ENCODE measurements around the gene CLPSL2. TPM values are rescaled to one million over a fixed set of nuclear protein-coding genes. Genes with fewer than 3 reads are reported as not detected.

Gene CLPSL2
- total RNA-seq, 1 experiment from 2014 or later, result 1.7 TPM

DNA sequence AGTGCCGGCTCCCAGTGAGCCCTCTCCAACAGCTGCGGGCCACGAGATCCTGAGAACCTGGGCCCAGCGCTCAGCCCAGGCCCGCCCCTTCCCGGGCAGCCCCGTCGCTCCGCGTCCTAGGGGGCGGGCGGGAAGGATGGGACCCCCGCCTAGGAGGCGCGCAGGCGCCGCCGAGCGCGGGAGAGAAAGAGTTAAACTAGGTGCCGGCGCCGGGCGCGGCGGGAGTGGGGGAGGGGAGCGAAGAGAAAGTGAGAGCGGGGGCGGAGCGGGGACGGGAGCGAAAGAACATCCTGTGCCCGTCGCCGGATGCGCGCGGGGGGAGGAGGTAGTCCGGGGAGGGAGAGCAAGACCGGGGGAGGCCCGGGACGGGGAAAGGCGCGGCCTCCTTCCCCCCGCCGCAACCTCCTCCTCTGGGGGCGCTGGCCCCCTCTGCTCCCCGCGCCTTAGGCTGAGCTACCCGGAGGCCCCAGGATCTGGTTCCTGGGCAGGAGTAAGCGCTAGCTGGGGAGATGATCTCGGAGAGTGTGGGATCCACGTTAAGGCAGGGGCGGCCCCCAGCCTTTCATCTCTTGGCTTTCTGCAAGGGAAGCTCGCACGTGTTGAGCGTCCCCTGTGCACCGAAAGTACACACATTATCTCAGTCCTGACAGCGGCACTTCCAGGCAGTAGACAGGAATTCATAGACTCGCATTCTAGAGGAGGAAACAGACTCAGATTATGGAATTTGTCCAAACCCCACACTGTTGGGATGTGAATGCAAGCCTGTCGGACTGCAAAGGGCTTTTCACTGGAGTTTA lies 44.5 kb upstream of the CLPSL2 start:
- Histone ChIP-seq H3K4me1 (ENCODE audit: control insufficient read depth in 1 of 2, insufficient read depth in 2 of 2, low read length in 2 of 2) (peaks cover 54 to 67% of the 10 kb centered on the region in 2 experiments), H3K79me2 (ENCODE audit: insufficient read depth, low read length) (no peaks in the 10 kb centered on the region), H3K4me3 (replicated peaks in 1 of 2; ENCODE audit: low read depth in 1 of 2, low read length in 2 of 2) (peak overlapping the region; percentile 54 to 67), H3K27ac (ENCODE audit: low read depth, low read length) (peak overlapping the region; percentile 95), H3K36me3 (ENCODE audit: control insufficient read depth in 1 of 2, insufficient read depth in 2 of 2, low read length in 2 of 2) (no peaks in the 10 kb centered on the region), H3K9ac (ENCODE audit: low read length) (peak overlapping the region; percentile 74), H4K20me1 (ENCODE audit: insufficient read depth) (no peaks in the 10 kb centered on the region), H3K4me2 (ENCODE audit: low read length) (peak overlapping the region; percentile 93), H2AFZ (ENCODE audit: low read depth, low read length, poor library complexity, severe bottlenecking) (peak overlapping the region; percentile 70), H3K27me3 (ENCODE audit: insufficient read depth, low read length) (no peaks in the 10 kb centered on the region), H3K9me2 (ENCODE audit: insufficient read depth) (no peaks in the 10 kb centered on the region), H3K9me3 (ENCODE audit: control insufficient read depth in 1 of 2, insufficient read depth in 1 of 2, low read depth in 1 of 2, low read length in 2 of 2) (no peaks in the 10 kb centered on the region)
- ATAC-seq (peak; percentile 56), DNase-seq (ENCODE audit: low read depth, low spot score) (no peak)
- TF ChIP-seq, protein P1, sequence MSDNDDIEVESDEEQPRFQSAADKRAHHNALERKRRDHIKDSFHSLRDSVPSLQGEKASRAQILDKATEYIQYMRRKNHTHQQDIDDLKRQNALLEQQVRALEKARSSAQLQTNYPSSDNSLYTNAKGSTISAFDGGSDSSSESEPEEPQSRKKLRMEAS (IDR thresholded peaks at IDR 0.05), result no peak
- TF ChIP-seq, protein P2, sequence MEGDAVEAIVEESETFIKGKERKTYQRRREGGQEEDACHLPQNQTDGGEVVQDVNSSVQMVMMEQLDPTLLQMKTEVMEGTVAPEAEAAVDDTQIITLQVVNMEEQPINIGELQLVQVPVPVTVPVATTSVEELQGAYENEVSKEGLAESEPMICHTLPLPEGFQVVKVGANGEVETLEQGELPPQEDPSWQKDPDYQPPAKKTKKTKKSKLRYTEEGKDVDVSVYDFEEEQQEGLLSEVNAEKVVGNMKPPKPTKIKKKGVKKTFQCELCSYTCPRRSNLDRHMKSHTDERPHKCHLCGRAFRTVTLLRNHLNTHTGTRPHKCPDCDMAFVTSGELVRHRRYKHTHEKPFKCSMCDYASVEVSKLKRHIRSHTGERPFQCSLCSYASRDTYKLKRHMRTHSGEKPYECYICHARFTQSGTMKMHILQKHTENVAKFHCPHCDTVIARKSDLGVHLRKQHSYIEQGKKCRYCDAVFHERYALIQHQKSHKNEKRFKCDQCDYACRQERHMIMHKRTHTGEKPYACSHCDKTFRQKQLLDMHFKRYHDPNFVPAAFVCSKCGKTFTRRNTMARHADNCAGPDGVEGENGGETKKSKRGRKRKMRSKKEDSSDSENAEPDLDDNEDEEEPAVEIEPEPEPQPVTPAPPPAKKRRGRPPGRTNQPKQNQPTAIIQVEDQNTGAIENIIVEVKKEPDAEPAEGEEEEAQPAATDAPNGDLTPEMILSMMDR (IDR thresholded peaks at IDR 0.05 in 2 of 3, conservative IDR thresholded peaks at IDR 0.05 in 1 of 3; ENCODE audit: borderline replicate concordance in 1 of 3, insufficient read depth in 1 of 3, low read depth in 2 of 3, low read length in 2 of 3), result no peak
- TF ChIP-seq TCF7L2 (IDR thresholded peaks at IDR 0.05; ENCODE audit: borderline replicate concordance, extremely low read depth, insufficient read depth, insufficient read length), result peak; percentile 97
- no peak for TF ChIP-seq EZH2phosphoT487 (IDR thresholded peaks at IDR 0.05; ENCODE audit: borderline replicate concordance)
- no peak for TF ChIP-seq CEBPB (IDR thresholded peaks at IDR 0.05; ENCODE audit: low read depth)
- TF ChIP-seq CBX3 (IDR thresholded peaks at IDR 0.05; ENCODE audit: low read depth), result no peak
- TF ChIP-seq, protein P3, sequence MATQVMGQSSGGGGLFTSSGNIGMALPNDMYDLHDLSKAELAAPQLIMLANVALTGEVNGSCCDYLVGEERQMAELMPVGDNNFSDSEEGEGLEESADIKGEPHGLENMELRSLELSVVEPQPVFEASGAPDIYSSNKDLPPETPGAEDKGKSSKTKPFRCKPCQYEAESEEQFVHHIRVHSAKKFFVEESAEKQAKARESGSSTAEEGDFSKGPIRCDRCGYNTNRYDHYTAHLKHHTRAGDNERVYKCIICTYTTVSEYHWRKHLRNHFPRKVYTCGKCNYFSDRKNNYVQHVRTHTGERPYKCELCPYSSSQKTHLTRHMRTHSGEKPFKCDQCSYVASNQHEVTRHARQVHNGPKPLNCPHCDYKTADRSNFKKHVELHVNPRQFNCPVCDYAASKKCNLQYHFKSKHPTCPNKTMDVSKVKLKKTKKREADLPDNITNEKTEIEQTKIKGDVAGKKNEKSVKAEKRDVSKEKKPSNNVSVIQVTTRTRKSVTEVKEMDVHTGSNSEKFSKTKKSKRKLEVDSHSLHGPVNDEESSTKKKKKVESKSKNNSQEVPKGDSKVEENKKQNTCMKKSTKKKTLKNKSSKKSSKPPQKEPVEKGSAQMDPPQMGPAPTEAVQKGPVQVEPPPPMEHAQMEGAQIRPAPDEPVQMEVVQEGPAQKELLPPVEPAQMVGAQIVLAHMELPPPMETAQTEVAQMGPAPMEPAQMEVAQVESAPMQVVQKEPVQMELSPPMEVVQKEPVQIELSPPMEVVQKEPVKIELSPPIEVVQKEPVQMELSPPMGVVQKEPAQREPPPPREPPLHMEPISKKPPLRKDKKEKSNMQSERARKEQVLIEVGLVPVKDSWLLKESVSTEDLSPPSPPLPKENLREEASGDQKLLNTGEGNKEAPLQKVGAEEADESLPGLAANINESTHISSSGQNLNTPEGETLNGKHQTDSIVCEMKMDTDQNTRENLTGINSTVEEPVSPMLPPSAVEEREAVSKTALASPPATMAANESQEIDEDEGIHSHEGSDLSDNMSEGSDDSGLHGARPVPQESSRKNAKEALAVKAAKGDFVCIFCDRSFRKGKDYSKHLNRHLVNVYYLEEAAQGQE (IDR thresholded peaks at IDR 0.05; ENCODE audit: low read depth), result no peak
- no peak for TF ChIP-seq JUND (IDR thresholded peaks at IDR 0.05)
- TF ChIP-seq ZFX (IDR thresholded peaks at IDR 0.05), result peak; percentile 36; the same call in 1 of the 2 replicates
- TF ChIP-seq SRF (IDR thresholded peaks at IDR 0.05; ENCODE audit: low read depth), result no peak
- TF ChIP-seq RAD21 (IDR thresholded peaks at IDR 0.05; ENCODE audit: low read depth), result no peak
- peak; percentile 77 for TF ChIP-seq POLR2AphosphoS5 (IDR thresholded peaks at IDR 0.05; ENCODE audit: low read depth, low read length)
- no peak for TF ChIP-seq ZNF274 (IDR thresholded peaks at IDR 0.05; ENCODE audit: low read depth, low read length)
- BruUV-seq (replicated peaks), result TSS peak; percentile 73
- RAD21 ChIA-PET (ENCODE audit: low non-redundant PET in 1 of 2, low total read pairs in 2 of 2, uncharacterized antibody in 2 of 2, unreplicated experiment in 2 of 2), result interaction anchor here (0.7 kb wide), 2 partner anchors 49 to 148 kb away, joined by 3 read pairs; no protein-coding TSS in a partner anchor
- POLR2A ChIA-PET, result no interaction called here
- intact Hi-C loops (cut with micrococcal nuclease), result loop anchor here (2.0 kb wide), 1 partner anchor 43 kb away; the partner anchor contains the start of gene FKBP5
- CTCF ChIA-PET, result interaction anchor here (1.0 kb wide), 2 partner anchors 148 to 209 kb away, joined by 5 read pairs; no protein-coding TSS in a partner anchor
